ENCODE data around the gene ZDHHC17.

Gene ZDHHC17

DNA sequence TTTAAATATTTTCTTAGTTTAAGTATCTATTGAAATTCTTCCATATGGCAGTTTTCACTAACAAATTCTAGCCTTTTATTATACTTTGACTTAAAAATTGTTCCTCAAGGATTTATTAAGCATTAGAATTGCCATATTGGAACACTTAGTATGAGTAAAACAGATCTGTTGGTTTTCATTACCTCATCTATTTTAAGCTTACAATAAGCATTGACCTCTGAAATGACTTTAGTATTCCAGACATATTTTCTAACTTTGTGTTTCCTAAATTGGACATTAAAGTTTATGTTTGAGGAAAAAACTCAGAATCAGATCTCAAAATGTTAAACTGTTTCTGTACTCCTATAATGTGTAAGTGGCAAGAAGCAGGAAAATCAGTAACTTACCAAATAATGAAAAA, 66.5 kb downstream of the ZDHHC17 start:
- DNase-seq: no peak

DNA sequence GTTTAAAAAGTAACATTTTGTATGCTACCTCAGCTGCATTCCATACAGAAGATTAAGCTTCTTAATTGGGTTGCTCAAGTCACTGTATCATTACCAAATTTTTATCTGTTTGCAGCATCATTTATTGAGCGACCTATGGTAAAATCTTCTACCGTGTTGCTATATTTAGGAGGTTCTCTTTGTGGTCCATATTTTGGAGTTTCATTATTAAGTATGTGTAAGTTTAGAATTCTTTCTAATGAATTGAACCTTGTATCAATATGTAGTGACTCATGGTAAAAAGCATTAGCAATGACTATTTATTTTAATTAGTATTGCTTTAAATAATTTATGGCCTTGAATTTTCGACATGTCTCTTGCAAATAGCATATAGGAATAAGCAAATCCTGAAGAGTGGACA, 72.7 kb downstream of the ZDHHC17 start:
- DNase-seq: no peak

DNA sequence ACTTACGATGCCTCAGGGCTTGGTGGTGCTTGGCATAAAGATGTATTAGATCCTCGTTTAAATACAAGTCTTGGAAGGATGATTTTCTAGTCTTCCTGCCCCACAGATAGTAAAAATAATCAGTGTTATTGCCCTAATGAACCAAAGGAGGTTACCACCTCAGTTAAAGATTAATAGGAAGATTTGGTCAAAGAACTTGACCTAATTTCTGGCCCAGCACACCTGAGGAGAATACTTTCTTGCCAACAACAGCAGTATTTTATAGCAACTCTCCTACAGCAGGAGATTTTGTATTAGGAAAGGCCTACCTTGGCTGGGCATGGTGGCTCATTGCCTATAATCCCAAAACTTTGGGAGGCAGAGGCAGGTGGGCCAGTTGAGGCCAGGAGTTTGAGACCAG, 83.3 kb downstream of the ZDHHC17 start:
- DNase-seq: no peak

- DNase-seq: no peak
Measured at GRCh38 chr12:76848132-76848531, 84.2 kb downstream of the ZDHHC17 start.

- no peak for DNase-seq
Measured at GRCh38 chr12:76852106-76852505, 88.2 kb downstream of the ZDHHC17 start.

GRCh38 chr12:76855271-76855670, 91.4 kb downstream of the ZDHHC17 start:
- DNase-seq: no peak

DNA sequence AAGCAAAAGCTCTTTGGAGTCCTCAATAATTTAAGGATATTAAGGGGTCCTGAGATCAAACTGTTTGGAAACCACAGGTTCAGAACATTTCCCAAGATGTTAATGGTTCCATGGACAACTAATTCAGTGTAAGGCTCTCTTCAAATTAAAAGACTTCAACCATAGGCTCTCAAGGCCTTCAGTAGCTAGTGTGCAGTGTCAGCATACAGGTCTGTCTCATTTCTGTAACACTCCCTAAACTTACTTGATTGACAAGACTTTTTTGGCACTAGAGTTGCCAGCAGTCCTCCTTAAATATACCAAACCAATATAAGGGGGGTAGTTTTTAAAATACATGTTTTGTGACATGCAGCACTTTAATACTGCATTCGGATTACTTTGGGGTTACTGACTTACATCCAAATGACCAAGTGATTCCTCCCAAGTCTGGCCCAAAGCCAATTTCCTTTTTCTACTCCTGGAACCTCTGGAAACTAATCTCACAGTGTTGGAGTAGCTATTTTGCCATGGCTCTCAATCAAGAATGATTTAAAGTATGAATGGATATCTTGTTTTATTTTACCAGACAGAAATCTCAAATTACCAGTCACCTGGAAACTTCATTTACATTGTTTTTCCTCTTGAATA, 92.2 kb downstream of the ZDHHC17 start:
- DNase-seq: no peak

DNA sequence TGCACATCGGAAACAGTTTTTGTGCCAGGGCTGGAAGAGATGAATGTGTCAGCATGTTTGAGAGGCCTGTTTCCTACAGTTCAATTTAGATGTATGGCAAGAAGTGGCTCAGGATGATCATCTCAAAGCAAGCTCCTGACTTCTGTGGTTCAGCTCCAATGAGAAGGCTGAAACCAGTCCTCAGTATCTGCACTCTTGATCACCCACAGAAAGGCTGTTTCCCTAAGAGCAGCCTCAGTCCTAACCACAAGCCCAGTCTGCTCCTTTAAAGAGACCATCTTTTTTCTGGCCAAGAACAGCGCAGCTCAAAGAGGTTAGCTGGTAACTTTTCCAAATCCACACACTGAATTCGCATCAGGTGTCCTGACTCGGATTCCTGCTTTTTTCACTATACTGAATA, 95.7 kb downstream of the ZDHHC17 start:
- no peak for DNase-seq

- no peak for DNase-seq
Measured at GRCh38 chr12:76860256-76860655, 96.3 kb downstream of the ZDHHC17 start.

- no peak for DNase-seq
Measured at GRCh38 chr12:76863005-76863670, 99.2 kb downstream of the ZDHHC17 start.

DNA sequence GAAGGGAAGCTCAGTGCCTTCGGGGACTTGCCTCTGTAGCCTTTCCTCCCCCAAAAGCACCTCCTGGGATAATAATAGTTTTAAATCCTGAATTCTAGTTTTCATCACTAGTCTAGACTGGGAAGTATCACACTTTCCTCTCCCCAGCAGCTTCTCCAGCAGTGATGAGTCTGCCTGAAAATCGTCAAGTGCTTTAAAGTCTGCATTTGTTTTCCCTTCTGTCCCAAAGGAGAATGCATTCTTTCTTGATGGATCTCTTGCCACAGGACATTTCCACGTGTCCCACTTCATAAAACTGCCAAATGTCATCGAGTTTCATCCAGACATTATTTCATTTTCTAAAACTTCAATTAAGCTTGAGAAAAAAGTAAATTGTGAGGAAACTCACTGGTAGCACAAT, 99.9 kb downstream of the ZDHHC17 start:
- no peak for DNase-seq

DNA sequence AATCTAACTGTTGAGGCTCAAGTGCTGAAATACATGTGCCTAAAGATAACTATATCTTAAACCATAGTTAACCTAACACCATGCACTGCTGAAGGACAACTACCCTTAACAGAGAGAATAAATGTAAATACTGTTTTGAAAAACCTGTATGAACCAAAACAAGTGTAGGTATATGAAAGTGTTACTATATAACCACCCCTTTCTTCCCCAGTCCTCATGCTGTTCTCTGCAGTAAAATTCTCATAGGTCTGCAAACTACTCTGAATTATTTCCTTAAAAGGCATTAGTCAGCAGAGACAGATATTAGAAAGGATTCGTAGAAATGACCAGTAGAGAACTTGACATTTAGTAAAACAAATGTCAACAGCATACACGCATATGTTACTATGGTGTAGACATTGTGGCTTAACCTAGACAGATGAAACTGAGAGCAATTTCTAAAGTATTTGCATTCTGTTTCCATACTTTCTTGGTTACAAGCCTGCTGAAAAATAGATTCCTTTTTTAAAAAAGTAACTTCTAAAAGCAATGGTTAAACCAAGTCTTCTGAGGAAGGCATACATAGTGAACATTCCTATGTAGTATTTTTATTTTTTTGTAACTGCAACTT, 101.0 kb downstream of the ZDHHC17 start:
- DNase-seq: no peak

DNA sequence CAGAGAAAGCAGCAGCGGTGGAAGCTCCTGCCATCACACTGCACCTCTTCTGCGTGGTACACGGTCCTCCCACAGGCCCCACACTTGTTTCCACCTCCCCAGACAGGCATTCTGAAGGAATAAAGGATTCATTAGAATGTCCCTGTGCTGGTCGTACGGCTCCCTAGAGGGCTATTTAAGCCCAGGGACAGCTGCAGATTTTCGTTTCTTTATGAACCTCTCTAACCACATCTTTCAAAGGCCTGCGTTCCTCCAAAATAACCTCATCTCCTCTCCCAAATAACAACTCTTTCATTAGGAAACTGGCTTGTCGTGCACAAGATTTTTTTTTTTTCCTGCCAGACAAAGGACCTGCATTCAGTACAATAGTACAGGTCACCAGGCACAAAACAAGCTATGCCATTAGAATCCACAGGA, 102.2 kb downstream of the ZDHHC17 start:
- no peak for DNase-seq

DNA sequence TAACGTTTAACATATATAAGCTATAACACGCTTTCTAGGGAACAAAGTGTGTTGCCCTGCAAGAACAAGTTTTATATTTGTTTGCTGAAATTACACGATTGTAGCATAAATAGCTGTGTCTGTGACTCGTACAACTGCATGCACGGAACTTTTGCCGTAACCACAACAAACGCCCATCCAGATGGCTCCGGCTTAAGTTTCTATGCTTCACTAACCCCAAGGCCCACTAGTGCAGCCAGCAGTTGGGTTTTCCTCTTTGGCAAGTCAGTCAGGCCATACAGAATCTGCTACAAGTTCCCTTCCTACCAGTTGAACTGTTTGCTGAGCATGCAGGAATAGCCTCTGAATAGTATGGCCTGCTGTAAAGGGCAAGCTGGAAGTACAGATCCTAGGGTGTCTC, 102.8 kb downstream of the ZDHHC17 start:
- DNase-seq: peak; percentile 69 to 74

- DNase-seq: no peak
Measured at GRCh38 chr12:76871082-76871481, 107.2 kb downstream of the ZDHHC17 start.

DNA sequence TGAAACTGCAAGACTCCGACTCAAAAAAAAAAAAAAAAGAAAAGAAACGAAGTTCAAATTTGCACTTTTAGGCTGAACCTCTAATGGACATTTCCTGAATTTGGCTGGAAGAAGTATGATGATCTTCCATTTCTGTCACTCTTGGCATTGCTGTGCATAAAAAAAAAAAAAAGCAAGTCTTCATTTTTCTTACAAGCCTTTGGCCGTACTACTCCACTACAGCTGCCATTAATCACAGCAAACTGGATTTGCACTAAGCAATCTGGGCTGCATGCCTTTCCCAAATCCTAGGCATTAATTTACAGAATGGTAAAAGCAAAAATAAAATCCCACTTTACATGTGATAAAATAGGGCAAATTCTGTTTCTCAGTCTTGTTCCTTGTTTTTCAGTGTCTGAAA, 107.8 kb downstream of the ZDHHC17 start:
- peak in 1 of 2 experiments; percentile 30 for DNase-seq

DNA sequence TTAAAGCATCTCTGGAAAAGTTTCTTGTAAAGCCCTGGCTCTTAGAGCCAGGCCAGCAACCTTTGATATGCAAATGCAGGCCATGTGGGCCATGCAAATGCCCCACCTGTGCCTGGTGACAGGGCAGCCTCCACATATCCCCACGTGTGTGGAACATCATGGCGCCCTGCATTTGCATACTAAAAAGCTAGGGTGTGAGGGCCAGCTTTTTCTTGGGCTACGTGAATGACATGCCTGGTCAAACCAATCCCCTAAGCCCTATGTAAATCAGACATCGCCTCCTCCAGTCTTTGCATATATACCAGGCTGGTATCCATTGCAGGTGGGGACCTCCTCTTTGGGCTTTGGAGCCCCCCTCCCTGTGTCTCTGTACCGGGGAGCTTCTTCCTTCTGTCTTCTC, 108.5 kb downstream of the ZDHHC17 start:
- DNase-seq: no peak

DNA sequence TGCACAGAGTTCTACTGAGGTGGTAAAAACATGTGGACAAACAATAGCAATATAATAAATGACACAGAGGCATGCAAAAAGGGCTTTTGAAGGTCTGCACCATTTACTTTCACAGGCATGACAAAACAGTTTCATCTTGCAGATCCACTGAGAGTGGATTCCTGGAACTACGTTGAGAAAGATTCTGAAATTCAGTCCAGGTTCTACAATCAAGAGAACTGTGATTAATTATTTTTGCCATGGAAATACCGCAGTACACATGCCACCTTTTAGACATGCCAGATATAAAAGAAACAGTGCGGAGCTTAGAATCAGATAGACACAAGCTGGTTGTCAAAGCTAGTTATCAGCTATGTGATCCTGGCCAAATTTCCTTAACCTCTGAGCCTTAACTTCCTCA, 110.1 kb downstream of the ZDHHC17 start:
- no peak for DNase-seq

- DNase-seq: no peak
Measured at GRCh38 chr12:76874491-76875190, 110.7 kb downstream of the ZDHHC17 start.

DNA sequence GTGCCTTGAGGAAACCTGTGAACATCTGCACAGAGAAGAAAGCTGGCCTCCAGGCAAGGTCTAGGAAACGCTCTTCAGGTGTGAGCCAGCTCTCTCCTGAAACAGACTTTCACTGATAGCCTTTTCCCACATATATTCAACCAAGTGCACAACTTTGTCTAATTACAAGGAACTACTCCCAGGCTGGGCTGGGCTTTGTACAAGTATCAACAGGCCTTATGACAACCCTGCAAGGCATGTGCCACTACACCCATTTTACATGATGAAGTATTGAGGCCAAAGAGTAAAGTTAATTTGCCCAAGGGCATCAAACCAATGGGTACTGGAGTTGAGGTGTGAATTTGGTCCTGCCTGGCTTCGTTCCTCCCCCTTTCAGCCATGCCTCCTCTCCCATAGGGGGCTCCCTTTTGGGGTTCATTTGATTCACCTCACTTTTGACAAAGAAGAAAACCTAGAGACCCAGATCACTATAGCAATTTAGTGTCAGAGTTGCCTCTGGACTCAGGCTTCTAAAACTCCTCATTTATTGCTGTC, 112.8 kb downstream of the ZDHHC17 start:
- DNase-seq: no peak

GRCh38 chr12:76878099-76878898, 114.4 kb downstream of the ZDHHC17 start:
- peak; percentile 30 to 54 for DNase-seq

DNA sequence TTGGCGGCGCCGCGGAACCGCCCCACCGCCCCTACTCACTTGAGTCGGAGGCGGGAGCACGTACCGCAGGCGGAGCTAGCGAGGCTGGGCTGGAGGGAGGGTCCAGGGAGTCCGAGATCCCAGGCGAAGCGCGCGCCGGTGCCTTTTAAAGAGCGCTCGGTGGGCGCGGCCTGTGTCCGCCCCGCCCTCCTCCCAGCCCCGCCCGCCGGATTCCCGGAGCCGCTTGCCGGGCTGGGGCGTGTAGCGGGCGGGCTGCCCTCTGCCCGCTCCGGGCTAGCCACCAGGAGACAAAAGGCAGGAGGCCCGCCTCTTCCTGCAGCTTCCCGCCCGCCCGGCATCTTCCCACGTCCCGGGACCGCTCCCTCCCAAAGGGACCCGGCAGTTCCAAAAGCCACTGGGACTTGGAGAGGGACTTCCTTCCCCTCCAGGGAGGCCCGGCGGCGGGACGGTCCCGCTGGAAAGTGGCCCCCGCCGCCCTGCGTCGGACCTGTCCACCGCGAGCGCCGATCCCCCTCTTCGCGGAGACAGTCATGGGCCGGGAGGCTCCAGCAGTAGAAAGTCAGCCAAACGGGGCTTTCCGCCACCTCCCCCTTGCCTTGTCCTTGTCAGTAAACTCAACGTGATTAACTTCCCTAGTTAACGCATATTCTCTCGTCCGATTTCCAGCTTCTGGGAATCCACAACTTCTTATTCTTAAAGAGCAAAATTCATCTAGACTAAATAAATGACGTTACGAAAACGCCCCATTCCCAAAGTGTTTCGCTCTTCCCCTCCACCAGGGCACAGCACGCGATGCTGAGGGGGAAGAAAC, 115.2 kb downstream of the ZDHHC17 start, which contains the start of gene CSRP2:
Gene CSRP2 (minus strand): TSS at position 121 of the 811 bp plus-strand sequence. CDS start 12,759 bp downstream, outside the sequence.
- DNase-seq: peak; percentile 72 to 94

All from NCI-H446 (cell line).